ENCODE measurements around the gene KCNQ1. TPM values are rescaled to one million over a fixed set of nuclear protein-coding genes. Genes with fewer than 3 reads are reported as not detected.

The KCNQ1 gene
- total and polyA plus RNA-seq, 4 donors: 15.4 to 41.7 (median 26.2) TPM

- no peaks in the 10 kb centered on the region for H3K27me3 ChIP-seq (ENCODE audit: control insufficient read depth in 3 of 3, insufficient read depth in 3 of 3, low read length in 2 of 3)
- peak in 1 of 3 donors; percentile 13 for DNase-seq
- TF ChIP-seq, protein P1, sequence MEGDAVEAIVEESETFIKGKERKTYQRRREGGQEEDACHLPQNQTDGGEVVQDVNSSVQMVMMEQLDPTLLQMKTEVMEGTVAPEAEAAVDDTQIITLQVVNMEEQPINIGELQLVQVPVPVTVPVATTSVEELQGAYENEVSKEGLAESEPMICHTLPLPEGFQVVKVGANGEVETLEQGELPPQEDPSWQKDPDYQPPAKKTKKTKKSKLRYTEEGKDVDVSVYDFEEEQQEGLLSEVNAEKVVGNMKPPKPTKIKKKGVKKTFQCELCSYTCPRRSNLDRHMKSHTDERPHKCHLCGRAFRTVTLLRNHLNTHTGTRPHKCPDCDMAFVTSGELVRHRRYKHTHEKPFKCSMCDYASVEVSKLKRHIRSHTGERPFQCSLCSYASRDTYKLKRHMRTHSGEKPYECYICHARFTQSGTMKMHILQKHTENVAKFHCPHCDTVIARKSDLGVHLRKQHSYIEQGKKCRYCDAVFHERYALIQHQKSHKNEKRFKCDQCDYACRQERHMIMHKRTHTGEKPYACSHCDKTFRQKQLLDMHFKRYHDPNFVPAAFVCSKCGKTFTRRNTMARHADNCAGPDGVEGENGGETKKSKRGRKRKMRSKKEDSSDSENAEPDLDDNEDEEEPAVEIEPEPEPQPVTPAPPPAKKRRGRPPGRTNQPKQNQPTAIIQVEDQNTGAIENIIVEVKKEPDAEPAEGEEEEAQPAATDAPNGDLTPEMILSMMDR (IDR thresholded peaks at IDR 0.05; ENCODE audit: control extremely low read depth, extremely low read depth): no peak
- no peak overlapping the region for H3K9ac ChIP-seq (ENCODE audit: insufficient read depth in 1 of 2, low read length in 2 of 2)
- H3K4me3 ChIP-seq: no peak overlapping the region
- H3K36me3 ChIP-seq (ENCODE audit: control insufficient read depth in 4 of 4, insufficient read depth in 4 of 4, low read length in 4 of 4): no peaks in the 10 kb centered on the region
- WGBS, 2 donors: 61 to 71% methylated on average over 20 of the region's 20 CpGs
- peak; percentile 75 for ATAC-seq (ENCODE audit: insufficient read depth, low FRiP score)
- peaks cover 0 to 5% (median 4%) of the 10 kb centered on the region in 5 donors for H3K4me1 ChIP-seq (ENCODE audit: control insufficient read depth in 5 of 5, insufficient read depth in 5 of 5, low read length in 5 of 5)
- H3K27ac ChIP-seq (ENCODE audit: low read depth in 1 of 2, low read length in 1 of 2): no peak overlapping the region
- no peaks in the 10 kb centered on the region for H3K9me3 ChIP-seq (ENCODE audit: control insufficient read depth in 4 of 4, insufficient read depth in 3 of 4, low read length in 3 of 4)
Observed at GRCh38 chr11:2791139-2791520, 346.3 kb downstream of the KCNQ1 start.

GRCh38 chr11:2791521-2792380, 346.9 kb downstream of the KCNQ1 start:
- no peak overlapping the region for H3K27ac ChIP-seq (ENCODE audit: low read depth in 1 of 2, low read length in 1 of 2)

DNA sequence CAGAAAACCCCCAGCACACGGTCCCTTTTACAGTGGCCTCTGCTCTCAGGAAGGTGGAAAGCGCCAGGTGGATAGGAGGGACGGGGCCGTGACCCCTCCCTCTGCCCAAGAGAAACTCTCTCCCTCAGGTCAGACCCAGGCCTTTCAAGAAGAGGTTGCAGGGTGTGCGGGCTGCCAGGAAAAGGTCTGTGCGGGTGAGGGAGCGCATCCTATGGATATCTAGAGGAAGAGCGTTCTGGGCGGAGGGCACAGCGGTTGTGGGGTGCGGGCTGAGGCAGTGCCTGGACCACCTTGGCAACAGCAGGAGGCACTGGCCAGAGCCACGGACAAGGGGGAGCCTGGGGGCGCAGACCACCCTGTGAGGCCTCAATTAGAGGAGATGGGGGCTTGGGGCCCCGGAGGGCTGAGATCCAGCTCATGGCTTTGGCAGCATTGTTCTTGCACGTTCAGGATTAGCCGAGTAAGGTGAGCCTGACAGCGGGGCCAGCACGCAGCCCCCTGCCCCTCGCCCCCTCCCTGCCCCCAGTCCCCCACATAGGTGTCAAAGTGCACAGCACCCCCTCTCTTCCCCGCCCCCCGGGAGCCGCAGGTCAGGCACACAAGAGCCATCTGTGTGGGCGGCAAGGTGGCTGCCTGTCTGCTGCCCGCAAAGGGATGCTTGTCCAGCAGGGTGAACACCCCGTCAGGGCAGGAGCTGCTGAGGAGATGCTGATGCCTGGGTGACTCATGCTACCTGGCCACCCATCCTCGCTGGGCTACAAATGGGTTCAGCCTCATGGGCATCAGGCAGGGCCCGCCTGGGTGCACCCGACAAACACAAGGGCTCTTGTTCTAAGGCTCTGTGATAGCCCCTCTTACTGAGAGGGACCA, 347.8 kb downstream of the KCNQ1 start:
- no peak overlapping the region for H3K27ac ChIP-seq (ENCODE audit: low read depth in 1 of 2, low read length in 1 of 2)
- H3K4me1 ChIP-seq (ENCODE audit: control insufficient read depth in 5 of 5, insufficient read depth in 5 of 5, low read length in 5 of 5): peaks cover 0 to 5% (median 4%) of the 10 kb centered on the region in 5 donors
- no peak overlapping the region for H3K4me3 ChIP-seq
- WGBS, 2 donors: 92 to 94% methylated on average over 28 of the region's 28 CpGs
- DNase-seq: peak in 1 of 3 donors; percentile 15
- ATAC-seq (ENCODE audit: insufficient read depth, low FRiP score): no peak
- TF ChIP-seq, protein P1 (IDR thresholded peaks at IDR 0.05; ENCODE audit: control extremely low read depth, extremely low read depth): no peak
- H3K9me3 ChIP-seq (ENCODE audit: control insufficient read depth in 4 of 4, insufficient read depth in 3 of 4, low read length in 3 of 4): no peaks in the 10 kb centered on the region
- H3K36me3 ChIP-seq (ENCODE audit: control insufficient read depth in 4 of 4, insufficient read depth in 4 of 4, low read length in 4 of 4): no peaks in the 10 kb centered on the region
- H3K9ac ChIP-seq (ENCODE audit: insufficient read depth in 1 of 2, low read length in 2 of 2): no peak overlapping the region
- no peaks in the 10 kb centered on the region for H3K27me3 ChIP-seq (ENCODE audit: control insufficient read depth in 3 of 3, insufficient read depth in 3 of 3, low read length in 2 of 3)

More at GRCh38 chr11:2791521-2792380, 346.9 kb downstream of the KCNQ1 start:
- Histone ChIP-seq H3K9ac (ENCODE audit: insufficient read depth in 1 of 2, low read length in 2 of 2) (no peak overlapping the region), H3K9me3 (ENCODE audit: control insufficient read depth in 4 of 4, insufficient read depth in 3 of 4, low read length in 3 of 4) (no peaks in the 10 kb centered on the region), H3K36me3 (ENCODE audit: control insufficient read depth in 4 of 4, insufficient read depth in 4 of 4, low read length in 4 of 4) (no peaks in the 10 kb centered on the region), H3K4me1 (ENCODE audit: control insufficient read depth in 5 of 5, insufficient read depth in 5 of 5, low read length in 5 of 5) (peaks cover 0 to 5% (median 4%) of the 10 kb centered on the region in 5 donors), H3K27me3 (ENCODE audit: control insufficient read depth in 3 of 3, insufficient read depth in 3 of 3, low read length in 2 of 3) (no peaks in the 10 kb centered on the region), H3K4me3 (peak overlapping the region; percentile 36)
- peak in 1 of 3 donors; percentile 45 for DNase-seq
- 15 to 20% methylated on average over 69 to 71 of the region's 71 CpGs for WGBS, 2 donors
- TF ChIP-seq, protein P1 (IDR thresholded peaks at IDR 0.05; ENCODE audit: control extremely low read depth, extremely low read depth): no peak
- ATAC-seq (ENCODE audit: insufficient read depth, low FRiP score): no peak
